ENCODE results near the gene CCDC63.
A peak's percentile ranks its signal among the peaks of the same experiment; 100 is the strongest.

Gene CCDC63

DNA sequence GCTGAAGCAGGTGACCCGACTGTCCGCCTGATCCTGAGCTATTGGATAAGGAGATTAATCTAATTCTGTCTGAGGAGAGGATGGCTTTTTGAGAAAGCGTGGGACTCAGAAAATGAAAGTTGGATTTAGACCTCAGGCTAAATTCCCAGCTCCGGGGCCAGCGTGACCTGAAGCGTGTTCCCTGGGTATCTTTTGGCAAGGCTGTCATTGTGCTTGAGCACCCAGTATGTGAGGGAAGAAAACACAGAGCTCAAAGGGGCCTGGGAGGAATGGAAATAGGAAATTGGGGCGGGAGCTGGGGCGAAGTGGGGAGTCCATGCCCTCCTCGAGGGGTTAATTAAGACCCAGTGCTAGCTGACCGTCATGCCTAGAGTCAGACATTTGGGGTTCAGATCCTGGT, 17.5 kb upstream of the CCDC63 start:
- in situ Hi-C loops (cut with HindIII; ENCODE audit: low sequenced_read_pairs): no loop called here
- TF ChIP-seq CTCF (IDR thresholded peaks at IDR 0.05; ENCODE audit: low read depth, low read length, missing control alignments): no peak
- no peak for DNase-seq (ENCODE audit: low read depth)
- no peak overlapping the region for H3K4me3 ChIP-seq (ENCODE audit: low read depth, low read length)

DNA sequence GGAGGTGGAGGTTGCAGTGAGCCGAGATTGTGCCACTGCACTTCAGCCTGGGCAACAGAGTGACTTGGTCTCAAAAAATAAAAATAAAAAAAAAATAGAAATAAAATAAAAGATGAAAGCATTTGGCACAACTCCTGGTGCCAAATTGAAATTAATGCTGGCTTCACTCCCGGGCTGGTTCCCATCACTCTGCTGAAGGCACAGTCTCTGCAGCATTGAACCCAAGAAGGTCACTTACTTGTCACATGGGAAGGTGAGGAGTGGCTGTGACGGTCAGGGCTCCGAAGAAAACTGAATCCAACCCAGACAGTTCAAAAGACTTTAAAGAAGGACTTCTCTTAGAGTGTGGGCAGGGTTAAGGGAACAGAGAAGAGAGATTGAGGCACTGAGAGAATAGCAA, 10.5 kb upstream of the CCDC63 start:
- no peak overlapping the region for H3K4me3 ChIP-seq (ENCODE audit: low read depth, low read length)
- in situ Hi-C loops (cut with HindIII; ENCODE audit: low sequenced_read_pairs): no loop called here
- DNase-seq (ENCODE audit: low read depth): no peak
- no peak for TF ChIP-seq CTCF (IDR thresholded peaks at IDR 0.05; ENCODE audit: low read depth, low read length, missing control alignments)

DNA sequence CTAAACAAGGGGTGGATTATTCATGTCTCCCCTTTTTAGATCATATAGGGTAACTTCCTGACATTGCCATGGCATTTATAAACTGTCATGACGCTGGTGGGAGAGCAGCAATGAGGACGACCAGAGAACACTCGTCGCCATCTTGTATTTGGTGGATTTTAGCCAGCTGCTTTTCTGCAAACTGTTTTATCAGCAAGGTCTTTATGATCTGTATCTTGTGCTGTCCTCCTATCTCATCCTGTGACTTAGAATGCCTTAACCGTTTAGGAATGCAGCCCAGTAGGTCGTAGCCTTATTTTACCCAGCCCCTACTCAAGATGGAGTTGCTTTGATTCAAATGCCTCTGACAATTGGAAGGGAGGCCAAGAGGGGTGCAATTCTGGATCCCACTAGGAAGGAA, 5.8 kb upstream of the CCDC63 start:
- no peak for DNase-seq (ENCODE audit: low read depth)
- in situ Hi-C loops (cut with HindIII; ENCODE audit: low sequenced_read_pairs): no loop called here
- no peak overlapping the region for H3K4me3 ChIP-seq (ENCODE audit: low read depth, low read length)
- no peak for TF ChIP-seq CTCF (IDR thresholded peaks at IDR 0.05; ENCODE audit: low read depth, low read length, missing control alignments)

- no peak overlapping the region for H3K4me3 ChIP-seq (ENCODE audit: low read depth, low read length)
- in situ Hi-C loops (cut with HindIII; ENCODE audit: low sequenced_read_pairs): no loop called here
- no peak for DNase-seq (ENCODE audit: low read depth)
- no peak for TF ChIP-seq CTCF (IDR thresholded peaks at IDR 0.05; ENCODE audit: low read depth, low read length, missing control alignments)
Measured at GRCh38 chr12:110844131-110844530, 2.7 kb upstream of the CCDC63 start.

DNA sequence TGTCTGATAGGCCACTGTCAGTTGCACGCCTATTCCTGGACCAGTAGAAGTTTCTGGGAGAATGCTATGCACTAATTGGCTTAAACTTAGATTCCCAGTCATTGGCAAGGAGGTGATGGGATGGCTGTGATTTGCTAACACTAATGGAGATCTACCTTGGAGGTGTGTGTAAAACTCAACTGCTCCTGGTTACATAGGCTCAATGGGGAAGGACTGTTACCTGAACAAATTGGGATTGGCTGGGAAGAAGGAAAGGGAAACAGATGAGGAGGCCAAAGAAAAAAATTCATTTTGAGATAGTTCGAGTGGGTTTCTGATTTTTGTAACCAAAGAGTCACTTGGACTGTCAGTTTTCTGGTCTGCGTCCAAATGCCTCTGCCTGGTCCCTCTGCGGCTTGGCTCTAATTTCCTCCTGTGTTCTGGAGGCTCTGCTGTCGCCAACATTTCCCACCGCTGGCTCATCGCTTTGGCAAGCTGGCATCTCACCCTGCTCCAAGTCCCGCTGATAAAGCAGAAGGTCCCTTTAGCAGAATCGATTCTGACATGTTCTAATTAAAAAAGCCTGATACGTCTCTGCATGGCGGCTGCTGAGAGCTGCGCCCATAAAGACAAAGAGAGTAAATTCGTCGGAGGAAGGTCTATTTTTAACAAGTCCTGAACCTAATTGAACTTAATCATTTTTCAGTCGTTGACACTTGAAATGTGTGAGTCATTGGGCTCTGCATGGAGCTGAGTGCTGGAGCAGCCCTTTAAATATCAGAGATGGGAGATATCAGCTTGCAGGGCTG, 2.0 kb upstream of the CCDC63 start:
- peak; percentile 11 for DNase-seq (ENCODE audit: low read depth)
- no peak overlapping the region for H3K4me3 ChIP-seq (ENCODE audit: low read depth, low read length)
- in situ Hi-C loops (cut with HindIII; ENCODE audit: low sequenced_read_pairs): no loop called here
- no peak for TF ChIP-seq CTCF (IDR thresholded peaks at IDR 0.05; ENCODE audit: low read depth, low read length, missing control alignments)

DNA sequence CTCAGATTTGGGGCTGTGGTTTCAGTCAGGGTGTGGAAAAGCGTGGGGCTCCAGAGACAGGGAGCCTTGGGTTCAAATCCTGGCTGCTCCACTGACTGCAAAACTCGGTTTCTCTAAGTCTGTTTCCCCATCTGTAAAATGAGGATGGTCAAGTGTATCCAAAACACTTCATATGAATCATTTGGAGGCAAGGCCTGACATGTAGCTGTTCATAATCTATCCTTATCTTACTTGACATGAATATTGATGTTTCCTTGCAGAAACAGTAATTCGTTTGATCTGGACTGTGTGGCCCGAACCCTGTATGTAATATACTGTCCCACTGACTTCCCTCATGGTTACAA, 1.5 kb upstream of the CCDC63 start:
- TF ChIP-seq CTCF (IDR thresholded peaks at IDR 0.05; ENCODE audit: low read depth, low read length, missing control alignments): no peak
- no peak for DNase-seq (ENCODE audit: low read depth)
- in situ Hi-C loops (cut with HindIII; ENCODE audit: low sequenced_read_pairs): no loop called here
- H3K4me3 ChIP-seq (ENCODE audit: low read depth, low read length): no peak overlapping the region
